T-cell (primary cell): ENCODE data around the gene RSL1D1. TPM values are rescaled to one million over a fixed set of nuclear protein-coding genes. Genes with fewer than 3 reads are reported as not detected.

Experiments
- ATAC-seq, 4 experiments: fragments of 200-7000 bp in 3 of 4; fragments of 150-1000 bp in 1 of 4; cut with Tn5 transposase; replicated peaks in 1 of 4; 1 replicate in 3 of 4; 2 replicates in 1 of 4; pipeline ENCODE4 v1.10.0; 2021; ENCODE audit warnings: moderate library complexity in 3 of 4, mild to moderate bottlenecking in 2 of 4, moderate number of reproducible peaks in 1 of 4
- CTCF ChIA-PET, 2 donors: fragments of 300-600 bp; sonication (Branson Sonifier 250); formaldehyde crosslinking; loops; one replicate each; lab custom pipeline; 2022; ENCODE audit warnings: antibody characterized with exemption in 2 of 2; lab: Charles Lee
- POLR2A ChIA-PET, 2 donors: fragments of 300-600 bp; sonication (Branson Sonifier 250); formaldehyde crosslinking; loops; one replicate each; lab custom pipeline; 2022; ENCODE audit warnings: antibody characterized with exemption in 2 of 2; lab: Charles Lee
- DNase-seq, 35 experiments: peaks; one replicate each; pipeline versions ENCODE4 v3.0.0 to v3.0.0-alpha.2; 2013 to 2023
- H3K27ac ChIP-seq: one replicate; pipeline ENCODE4 v1.5.1; 2013; ENCODE audit warnings: low read length
- H3K27me3 ChIP-seq, 2 experiments: replicated peaks in 1 of 2; 1 replicate in 1 of 2; 2 replicates in 1 of 2; pipeline versions ENCODE4 v1.6.1 to v1.7.0; 2013; ENCODE audit warnings: low read length in 1 of 2, mixed read lengths in 1 of 2; ENCODE audit not compliant: control insufficient read depth in 2 of 2, insufficient read depth in 2 of 2; ENCODE audit errors: extremely low read depth in 1 of 2
- H3K36me3 ChIP-seq, 2 donors: 1 replicate in 1 of 2; 2 replicates in 1 of 2; pipeline versions ENCODE4 v1.6.1 to v1.7.0; 2013; ENCODE audit warnings: low read length in 1 of 2; ENCODE audit not compliant: control insufficient read depth in 2 of 2, insufficient read depth in 1 of 2; ENCODE audit errors: extremely low read depth in 1 of 2
- H3K4me1 ChIP-seq, 2 experiments: 1 replicate in 1 of 2; 2 replicates in 1 of 2; pipeline versions ENCODE4 v1.6.1 to v1.7.0; 2013; ENCODE audit warnings: low read length in 2 of 2, mixed read lengths in 1 of 2; ENCODE audit not compliant: insufficient read depth in 2 of 2, control insufficient read depth in 1 of 2; ENCODE audit errors: extremely low read depth in 1 of 2
- H3K4me3 ChIP-seq, 2 donors: 1 replicate in 1 of 2; 2 replicates in 1 of 2; pipeline versions ENCODE4 v1.5.1 to v1.7.0; 2013; ENCODE audit warnings: mild to moderate bottlenecking in 2 of 2, low read length in 1 of 2, moderate library complexity in 1 of 2; ENCODE audit not compliant: control insufficient read depth in 1 of 2; ENCODE audit errors: extremely low read depth in 1 of 2
- H3K9me3 ChIP-seq: 2 replicates; pipeline ENCODE4 v1.7.0; 2013
- H3K27ac Mint-ChIP-seq, 2 donors: one replicate each; pipeline ENCODE4 v1.8.0; 2020 to 2021; ENCODE audit warnings: mild to moderate bottlenecking in 2 of 2, mixed read lengths in 2 of 2
- H3K27me3 Mint-ChIP-seq, 2 donors: one replicate each; pipeline ENCODE4 v1.8.0; 2021 to 2022; ENCODE audit warnings: mixed read lengths in 2 of 2
- H3K36me3 Mint-ChIP-seq: one replicate; pipeline ENCODE4 v1.8.0; 2021; ENCODE audit warnings: mixed read lengths
- H3K4me1 Mint-ChIP-seq, 3 donors: one replicate each; pipeline ENCODE4 v1.8.0; 2020 to 2022; ENCODE audit warnings: mixed read lengths in 3 of 3, mild to moderate bottlenecking in 1 of 3
- H3K4me3 Mint-ChIP-seq, 3 donors: one replicate each; pipeline ENCODE4 v1.8.0; 2020 to 2022; ENCODE audit warnings: mild to moderate bottlenecking in 3 of 3, mixed read lengths in 3 of 3, moderate library complexity in 3 of 3
- H3K9me3 Mint-ChIP-seq, 3 donors: one replicate each; pipeline ENCODE4 v1.8.0; 2020 to 2022; ENCODE audit warnings: mixed read lengths in 3 of 3
- WGBS: methylation state at CpG from one replicate; pipeline ENCODE4 v1.1.5; 2013; ENCODE audit warnings: missing lambda C conversion rate; ENCODE audit not compliant: insufficient coverage; 5-methylcytosine and 5-hydroxymethylcytosine counted together
- total RNA-seq, 35 experiments: library from RNA in 6 of 35; stranded (reverse) in 6 of 35; fragments of 120-200 nt in 1 of 35; gene quantifications; one replicate each; pipeline versions ENCODE4 v1.2.1 to v1.2.4 and lab custom pipeline; 2013 to 2026

Gene RSL1D1
- total RNA-seq, 5 donors from 2014 or later (not counting 1 experiment from before 2014, with no cell fraction given) = 165 to 205 (median 180) TPM

DNA sequence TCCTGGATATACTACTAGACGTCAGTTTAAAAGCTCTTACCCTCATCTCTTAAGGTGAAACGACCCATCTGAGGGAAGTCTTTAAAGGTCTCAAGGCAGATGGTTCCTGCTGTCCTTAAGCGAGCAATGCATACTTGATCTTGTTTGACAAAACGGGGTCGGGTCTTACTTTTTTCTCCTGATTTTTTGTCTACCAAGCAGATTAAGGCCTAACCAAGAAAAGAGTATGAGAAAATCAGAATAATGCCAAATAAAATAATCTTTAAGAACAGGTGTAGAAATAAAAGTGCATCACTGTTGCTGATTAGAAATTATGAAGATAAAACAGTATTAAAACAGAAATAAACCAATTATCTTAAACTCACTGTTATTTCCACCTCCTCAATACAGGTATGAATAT is 24.4 kb upstream of the RSL1D1 start:
- DNase-seq (no peak), ATAC-seq (no peak)
- Mint-ChIP-seq H3K36me3 (peaks cover 33% of the 10 kb centered on the region), H3K4me3 (no peak overlapping the region), H3K27me3 (no peaks in the 10 kb centered on the region), H3K9me3 (no peaks in the 10 kb centered on the region), H3K27ac (no peak overlapping the region), H3K4me1 (no peaks in the 10 kb centered on the region)
- POLR2A ChIA-PET = interaction anchor here in 1 of 2 donors (0.6 to 0.8 kb wide), 2 partner anchors 9 to 10 kb away, joined by 3 to 4 read pairs; no protein-coding TSS in a partner anchor
- Histone ChIP-seq H3K4me1 (no peaks in the 10 kb centered on the region), H3K9me3 (no peaks in the 10 kb centered on the region), H3K27ac (no peak overlapping the region), H3K4me3 (no peak overlapping the region), H3K36me3 (peaks cover 5 to 63% of the 10 kb centered on the region in 2 donors), H3K27me3 (no peaks in the 10 kb centered on the region)
- WGBS = 100% methylated on average over 2 of the region's 5 CpGs
- CTCF ChIA-PET = interaction anchor here in 1 of 2 donors (0.6 kb wide), 2 partner anchors 11 to 15 kb away, joined by 3 to 4 read pairs; no protein-coding TSS in a partner anchor

DNA sequence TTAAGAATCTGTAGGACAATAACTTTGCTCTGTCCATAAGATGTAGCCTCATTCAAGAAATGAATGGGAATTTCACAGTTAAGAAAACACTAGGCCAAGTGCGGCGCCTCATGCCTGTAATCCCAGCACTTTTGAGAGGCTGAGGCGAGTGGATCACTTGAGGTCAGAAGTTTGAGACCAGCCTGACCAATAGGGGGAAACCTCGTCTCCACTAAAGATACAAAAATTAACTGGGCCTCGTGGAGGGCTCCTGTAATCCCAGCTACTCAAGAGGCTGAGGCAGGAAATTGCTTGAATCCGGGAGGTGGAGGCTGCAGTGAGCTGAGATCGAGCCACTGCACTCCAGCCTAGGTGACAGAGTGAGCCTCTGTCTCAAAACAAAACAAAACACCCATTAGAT is 19.9 kb upstream of the RSL1D1 start:
- Mint-ChIP-seq H3K27ac (peak overlapping the region in 1 of 2 donors; percentile 61), H3K9me3 (no peaks in the 10 kb centered on the region), H3K4me1 (peaks cover 0 to 3% (median 0%) of the 10 kb centered on the region in 3 donors), H3K4me3 (no peak overlapping the region), H3K27me3 (no peaks in the 10 kb centered on the region), H3K36me3 (peaks cover 17% of the 10 kb centered on the region)
- POLR2A ChIA-PET = interaction anchor here in 1 of 2 donors (0.6 to 0.7 kb wide), 2 partner anchors 73 to 885 kb away, joined by 3 to 4 read pairs; no protein-coding TSS in a partner anchor
- no peak for DNase-seq
- Histone ChIP-seq H3K27me3 (no peaks in the 10 kb centered on the region), H3K27ac (no peak overlapping the region), H3K4me1 (no peaks in the 10 kb centered on the region), H3K9me3 (no peaks in the 10 kb centered on the region), H3K4me3 (no peak overlapping the region), H3K36me3 (peaks cover 0 to 51% of the 10 kb centered on the region in 2 donors)
- 100% methylated on average over 3 of the region's 7 CpGs for WGBS
- CTCF ChIA-PET = interaction anchor here (0.5 to 0.6 kb wide), 2 partner anchors 31 to 912 kb away, joined by 3 to 5 read pairs; no protein-coding TSS in a partner anchor
- ATAC-seq = no peak

DNA sequence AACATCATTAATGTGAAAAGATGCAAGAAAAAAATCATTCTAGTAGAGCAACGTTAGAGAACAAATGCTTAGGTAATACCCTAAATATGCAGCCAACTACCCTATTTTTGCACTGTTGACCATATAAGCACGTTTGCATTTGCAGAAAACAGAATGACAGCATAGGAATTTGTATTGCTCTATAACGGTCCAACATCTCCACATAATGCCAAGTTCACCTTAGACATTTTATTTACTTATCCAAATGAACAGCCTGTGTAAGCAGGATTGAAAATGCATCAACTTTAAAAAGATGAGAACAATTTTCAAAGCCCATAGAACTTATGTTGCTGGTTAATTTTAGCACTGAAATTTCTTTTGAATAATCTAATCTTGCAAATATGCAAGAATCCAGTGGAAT is 19.1 kb upstream of the RSL1D1 start:
- H3K4me1 ChIP-seq = no peaks in the 10 kb centered on the region
- H3K9me3 Mint-ChIP-seq = no peaks in the 10 kb centered on the region

DNA sequence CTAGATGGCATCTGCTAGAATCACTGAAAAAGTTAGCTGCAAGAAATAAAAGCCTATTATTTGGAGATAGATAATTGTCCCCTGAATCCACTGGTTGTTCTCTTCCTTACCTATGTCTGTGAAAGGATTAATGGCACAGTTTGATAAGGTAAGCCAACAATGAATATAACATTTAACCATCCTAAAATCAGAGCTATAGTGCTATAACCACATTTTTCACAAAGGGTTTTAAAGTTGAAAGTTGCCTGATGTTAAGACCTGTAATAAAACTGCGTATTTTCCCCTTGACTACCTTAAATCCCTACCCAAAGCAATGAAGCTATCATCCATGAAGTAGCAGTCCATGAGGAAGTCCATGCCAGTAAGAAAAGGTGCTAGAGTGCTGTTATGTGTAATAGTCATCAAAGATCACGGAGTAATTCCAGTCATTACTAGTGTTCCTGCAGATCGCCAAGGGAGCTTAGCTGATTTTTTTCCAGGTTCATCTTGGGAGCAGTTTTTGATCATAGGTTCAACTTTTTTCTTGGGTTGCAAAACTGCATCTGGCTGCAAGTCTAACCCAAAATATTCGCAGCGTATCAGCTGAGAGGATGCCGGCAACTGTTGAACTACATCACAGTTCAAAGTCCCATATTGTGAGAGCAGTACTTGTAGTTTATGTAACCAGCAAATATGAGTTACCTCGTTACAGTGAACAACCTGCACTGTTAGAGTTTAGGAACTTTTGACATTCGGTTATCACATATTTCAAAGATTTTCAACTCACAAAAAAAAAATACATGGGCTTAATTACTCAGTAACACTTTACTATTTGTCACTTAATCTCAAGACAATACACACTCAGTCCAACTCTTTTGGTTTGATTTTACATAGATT is 18.2 kb upstream of the RSL1D1 start:
- H3K4me3 Mint-ChIP-seq = no peak overlapping the region
- Histone ChIP-seq H3K36me3 (peaks cover 0 to 37% of the 10 kb centered on the region in 2 donors), H3K27ac (no peak overlapping the region), H3K9me3 (no peaks in the 10 kb centered on the region), H3K4me1 (no peaks in the 10 kb centered on the region), H3K27me3 (no peaks in the 10 kb centered on the region), H3K4me3 (no peak overlapping the region)
- DNase-seq (no peak), ATAC-seq (no peak)
- peak overlapping the region; percentile 6 to 23 for H3K27ac Mint-ChIP-seq
- H3K27me3 Mint-ChIP-seq = no peaks in the 10 kb centered on the region
- H3K4me1 Mint-ChIP-seq = peaks cover 2 to 15% (median 11%) of the 10 kb centered on the region in 3 donors
- POLR2A ChIA-PET = no interaction called here
- no peaks in the 10 kb centered on the region for H3K9me3 Mint-ChIP-seq
- peaks cover 9% of the 10 kb centered on the region for H3K36me3 Mint-ChIP-seq
- CTCF ChIA-PET = interaction anchor here in 1 of 2 donors (0.5 to 0.7 kb wide), 3 partner anchors 16 to 478 kb away, joined by 3 read pairs; no protein-coding TSS in a partner anchor
- 96% methylated on average over 3 of the region's 8 CpGs for WGBS

More for the DNA sequence above, 19.1 kb upstream of the RSL1D1 start:
- Histone ChIP-seq H3K9me3 (no peaks in the 10 kb centered on the region), H3K4me3 (no peak overlapping the region), H3K27me3 (no peaks in the 10 kb centered on the region), H3K27ac (no peak overlapping the region), H3K36me3 (peaks cover 0 to 43% of the 10 kb centered on the region in 2 donors)
- ChIA-PET CTCF (no interaction called here), POLR2A (no interaction called here)
- peaks cover 11% of the 10 kb centered on the region for H3K36me3 Mint-ChIP-seq
- H3K27ac Mint-ChIP-seq = no peak overlapping the region
- H3K4me1 Mint-ChIP-seq = peaks cover 2 to 7% (median 4%) of the 10 kb centered on the region in 3 donors
- WGBS = 90% methylated on average over 2 of the region's 3 CpGs
- no peak overlapping the region for H3K4me3 Mint-ChIP-seq
- DNase-seq = no peak
- no peaks in the 10 kb centered on the region for H3K27me3 Mint-ChIP-seq
- ATAC-seq = no peak

DNA sequence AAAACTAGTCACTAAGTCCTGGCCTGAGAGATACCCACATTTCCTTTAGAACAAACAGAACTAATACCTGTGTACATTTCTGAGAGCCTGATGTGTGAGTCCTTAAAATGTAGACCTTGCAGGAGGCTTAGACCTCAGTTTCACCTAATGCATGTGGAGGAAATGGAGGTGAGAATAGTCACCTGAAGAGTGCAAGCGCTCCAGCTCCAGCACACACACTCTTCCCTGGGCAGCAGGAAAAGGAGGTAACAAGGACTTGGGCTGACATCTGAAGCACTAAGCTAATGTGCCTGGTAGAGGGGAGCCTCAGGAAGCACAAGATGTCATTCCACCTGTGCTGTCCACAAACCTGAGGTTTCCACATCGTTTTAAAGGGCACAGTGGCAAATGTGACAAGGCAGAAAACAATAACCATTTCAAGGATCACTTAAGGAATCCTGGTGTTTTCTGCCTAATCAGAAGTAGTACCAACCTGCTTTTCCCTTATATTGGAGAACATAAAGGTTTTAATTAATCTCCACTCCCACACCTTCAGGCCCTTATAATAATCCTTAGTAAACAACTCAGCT is 17.2 kb upstream of the RSL1D1 start:
- no CpG with 5 or more reads among the region's 2 CpGs for WGBS
- Histone ChIP-seq H3K36me3 (peaks cover 0 to 27% of the 10 kb centered on the region in 2 donors), H3K27me3 (no peaks in the 10 kb centered on the region), H3K27ac (no peak overlapping the region), H3K4me3 (no peak overlapping the region), H3K4me1 (no peaks in the 10 kb centered on the region), H3K9me3 (no peaks in the 10 kb centered on the region)
- H3K4me1 Mint-ChIP-seq = peaks cover 2 to 16% (median 14%) of the 10 kb centered on the region in 3 donors
- DNase-seq (no peak), ATAC-seq (no peak)
- ChIA-PET POLR2A (interaction anchor here (0.7 kb wide), 2 partner anchors 20 to 42 kb away, joined by 7 read pairs; no protein-coding TSS in a partner anchor), CTCF (interaction anchor here in 1 of 2 donors (1.2 kb wide), 1 partner anchor 9 kb away, joined by 6 read pairs; no protein-coding TSS in a partner anchor)
- no peaks in the 10 kb centered on the region for H3K27me3 Mint-ChIP-seq
- H3K9me3 Mint-ChIP-seq = no peaks in the 10 kb centered on the region
- no peak overlapping the region for H3K4me3 Mint-ChIP-seq
- no peak overlapping the region for H3K27ac Mint-ChIP-seq
- peaks cover 6% of the 10 kb centered on the region for H3K36me3 Mint-ChIP-seq

DNA sequence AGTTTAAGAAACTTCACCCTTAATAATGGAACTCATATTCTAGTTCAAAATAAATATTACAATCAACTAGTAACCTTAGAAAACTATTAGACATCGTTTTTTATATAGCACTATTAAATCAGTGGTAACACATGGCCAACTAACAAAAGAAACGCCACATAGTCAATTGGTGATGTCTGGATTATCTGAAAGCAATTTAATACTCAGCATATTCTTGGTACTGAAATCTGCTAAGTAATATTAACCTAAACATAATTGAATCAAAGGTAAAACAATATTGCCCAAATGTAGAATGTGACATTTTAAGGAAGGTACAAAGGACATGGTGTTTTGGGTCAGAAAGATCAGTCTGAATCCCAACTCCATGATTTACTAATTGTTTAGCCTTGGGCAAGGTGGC is 11.1 kb upstream of the RSL1D1 start:
- WGBS = no CpG with 5 or more reads among the region's 2 CpGs
- no peak overlapping the region for H3K27ac ChIP-seq
- ChIA-PET POLR2A (interaction anchor here in 1 of 2 donors (0.7 kb wide), 1 partner anchor 11 kb away, joined by 6 read pairs; no protein-coding TSS in a partner anchor), CTCF (no interaction called here)
- Mint-ChIP-seq H3K27me3 (no peaks in the 10 kb centered on the region), H3K4me1 (peaks cover 10 to 22% (median 19%) of the 10 kb centered on the region in 3 donors), H3K9me3 (no peaks in the 10 kb centered on the region), H3K27ac (no peak overlapping the region), H3K36me3 (peaks cover 4% of the 10 kb centered on the region), H3K4me3 (no peak overlapping the region)
- no peak overlapping the region for H3K4me3 ChIP-seq
- no peaks in the 10 kb centered on the region for H3K27me3 ChIP-seq
- ATAC-seq = no peak
- H3K36me3 ChIP-seq = peaks cover 0 to under 1% of the 10 kb centered on the region in 2 donors
- no peaks in the 10 kb centered on the region for H3K4me1 ChIP-seq
- H3K9me3 ChIP-seq = no peaks in the 10 kb centered on the region
- no peak for DNase-seq
